NCI-H2196 (cell line): ENCODE data around the gene ERFE.

ENCODE experiments used
- DNase-seq: peaks from one replicate; lab custom pipeline; 2025; ENCODE audit not compliant: unreplicated experiment; lab: John Stamatoyannopoulos, UW

ERFE gene

DNA sequence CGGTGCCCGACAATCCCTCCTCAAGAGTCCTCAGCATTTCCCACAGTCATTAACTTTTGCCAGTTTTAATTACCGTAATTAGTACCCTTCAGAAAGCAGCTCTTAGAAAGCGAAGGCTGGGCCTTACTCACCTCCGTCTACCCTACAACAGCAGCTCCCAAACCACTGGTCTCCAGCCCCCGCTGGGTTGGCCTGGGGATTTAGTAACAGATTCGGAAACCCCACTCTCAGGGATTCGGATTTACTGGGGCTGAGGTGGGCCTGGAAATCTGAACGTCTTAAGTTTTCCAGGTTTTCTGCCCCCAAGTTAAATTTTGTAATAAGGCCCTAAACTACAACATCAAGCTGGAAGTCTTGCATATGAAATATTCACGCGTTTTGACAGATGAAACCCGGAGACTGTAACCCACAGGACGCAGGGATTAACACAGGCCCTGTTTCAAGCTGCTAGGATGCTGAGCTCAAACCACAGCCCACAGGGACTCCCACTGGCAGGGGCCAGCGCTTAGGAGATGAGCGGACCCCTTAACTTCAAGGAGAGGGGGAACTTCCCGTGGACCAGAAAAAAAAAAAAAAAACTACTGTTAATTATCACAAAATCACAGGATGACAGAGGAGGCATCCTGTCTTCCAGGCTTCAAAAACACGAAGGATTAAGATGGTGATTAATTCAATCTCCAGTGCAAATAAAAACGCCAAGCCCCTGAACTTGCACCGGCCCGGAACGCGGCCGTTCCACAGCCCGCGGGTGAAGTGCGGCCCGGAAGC, 43.7 kb downstream of the ERFE start:
- no peak for DNase-seq

GRCh38 chr2:238203094-238203972, 44.6 kb downstream of the ERFE start, which contains the start of gene ILKAP:
Gene ILKAP, minus strand, starts transcription at chr2:238203695. Its CDS starts 142 bp downstream, at chr2:238203553.
- peak; percentile 92 for DNase-seq

- no peak for DNase-seq
Observed at GRCh38 chr2:238203973-238204683, 45.4 kb downstream of the ERFE start.

DNA sequence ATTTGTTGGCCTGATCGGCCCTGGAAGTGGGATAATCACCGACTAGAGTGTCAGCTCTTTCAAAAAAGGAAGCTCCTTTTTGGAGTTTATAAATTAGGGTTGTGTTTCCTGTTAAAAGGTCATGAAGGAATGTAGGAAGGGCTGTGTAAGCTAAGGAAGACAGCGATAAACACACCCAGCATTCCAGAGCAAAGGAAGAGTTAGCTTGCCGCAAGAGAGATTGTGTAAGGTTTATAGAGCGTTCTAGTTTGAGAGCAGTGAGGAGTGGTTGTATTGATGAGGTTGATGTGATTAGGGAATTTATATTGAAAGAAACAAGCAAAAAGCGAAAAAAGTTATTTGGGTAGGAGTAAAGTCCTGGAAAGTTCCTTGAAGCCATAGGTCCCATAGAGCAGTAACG, 48.2 kb downstream of the ERFE start:
- DNase-seq = no peak

GRCh38 chr2:238216651-238217184, 57.9 kb downstream of the ERFE start:
- DNase-seq = peak; percentile 83
